Measurements from ENCODE around the gene CNRIP1. TPM values are rescaled to one million over a fixed set of nuclear protein-coding genes. Genes with fewer than 3 reads are reported as not detected.

Gene CNRIP1
- total RNA-seq, 1 experiment from 2014 or later = 7.2 TPM

DNA sequence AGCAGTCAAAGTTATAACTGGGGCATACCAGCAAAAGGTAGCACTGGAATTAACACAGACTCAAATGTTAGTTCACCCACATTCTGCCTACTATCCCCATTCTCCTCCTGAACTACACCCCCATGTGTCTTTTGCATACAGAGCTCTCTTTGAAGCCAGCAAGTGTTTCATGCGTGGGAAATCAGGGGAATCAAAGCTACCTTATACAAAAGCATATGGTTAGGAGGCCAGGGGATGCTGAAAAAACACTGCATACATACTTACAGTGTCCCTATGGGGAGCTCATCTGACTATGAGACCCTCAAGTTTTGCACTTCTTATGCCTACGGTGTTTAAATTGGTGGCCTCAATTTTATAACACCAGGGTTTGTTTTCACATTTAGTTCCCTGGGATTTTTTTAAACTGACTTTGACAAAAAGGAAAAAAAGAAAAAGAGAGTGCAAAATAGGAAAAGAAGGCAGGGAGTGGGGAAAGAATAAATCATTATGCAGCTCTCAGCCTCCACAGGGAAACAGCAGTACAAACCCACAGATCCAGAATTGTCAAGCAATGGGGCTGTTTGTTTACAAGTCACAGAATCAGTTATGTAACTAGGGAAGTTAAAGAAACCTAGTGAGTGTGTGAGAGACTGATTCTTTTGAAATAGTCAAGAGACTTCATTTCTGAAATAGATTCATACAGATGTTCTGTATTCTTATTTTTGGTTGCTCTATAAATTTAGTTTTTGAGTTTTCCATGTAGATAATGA lies 47.3 kb downstream of the CNRIP1 start:
- no peak for DNase-seq (ENCODE audit: low read depth)
- in situ Hi-C loops (cut with HindIII; ENCODE audit: low pct_unique_long_range_greater_than_20kb, low sequenced_read_pairs) = no loop called here

DNA sequence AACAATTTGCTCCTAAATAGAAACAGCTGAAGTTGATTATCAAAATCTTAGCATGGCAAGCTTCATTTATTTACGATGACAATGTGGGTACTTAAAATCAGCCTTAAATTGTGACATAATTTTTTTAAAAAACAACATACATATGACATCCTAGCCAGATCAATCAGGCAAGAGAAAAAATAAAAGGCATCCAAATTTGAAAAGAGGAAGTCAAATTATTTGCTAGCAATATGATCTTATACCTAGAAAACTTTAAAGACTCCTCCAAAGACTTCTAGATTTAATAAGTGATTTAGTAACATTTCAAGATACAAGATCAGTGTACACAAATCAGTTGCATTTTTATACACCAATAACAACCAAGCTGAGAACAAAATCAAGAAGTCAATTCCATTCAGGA lies 53.1 kb downstream of the CNRIP1 start:
- DNase-seq (ENCODE audit: low read depth) = no peak
- in situ Hi-C loops (cut with HindIII; ENCODE audit: low pct_unique_long_range_greater_than_20kb, low sequenced_read_pairs) = no loop called here

GRCh38 chr2:68263632-68264031 lies 56.1 kb downstream of the CNRIP1 start:
- in situ Hi-C loops (cut with HindIII; ENCODE audit: low pct_unique_long_range_greater_than_20kb, low sequenced_read_pairs) = no loop called here
- DNase-seq (ENCODE audit: low read depth) = no peak

DNA sequence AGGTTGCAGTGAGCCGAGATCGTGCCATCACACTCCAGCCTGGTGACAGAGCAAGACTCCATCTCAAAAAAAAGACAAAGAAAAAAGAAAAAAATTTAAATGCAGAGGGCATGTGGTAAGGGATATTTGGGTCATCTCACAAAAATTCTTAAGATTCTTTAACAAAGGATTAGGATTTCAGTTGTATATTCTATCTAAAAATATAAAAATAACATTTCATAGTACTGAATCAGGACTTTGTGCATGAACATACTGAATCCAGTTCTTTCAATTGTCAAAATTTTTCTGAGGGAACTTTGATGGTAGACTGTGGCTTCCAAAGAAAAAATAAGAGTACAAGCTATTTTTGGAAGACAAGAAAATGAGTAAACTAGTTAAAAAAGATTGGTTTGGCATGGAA lies 60.9 kb downstream of the CNRIP1 start:
- no peak for DNase-seq (ENCODE audit: low read depth)
- in situ Hi-C loops (cut with HindIII; ENCODE audit: low pct_unique_long_range_greater_than_20kb, low sequenced_read_pairs) = no loop called here

GRCh38 chr2:68256093-68256450 lies 63.7 kb downstream of the CNRIP1 start:
- in situ Hi-C loops (cut with HindIII; ENCODE audit: low pct_unique_long_range_greater_than_20kb, low sequenced_read_pairs) = no loop called here
- DNase-seq (ENCODE audit: low read depth) = no peak

DNA sequence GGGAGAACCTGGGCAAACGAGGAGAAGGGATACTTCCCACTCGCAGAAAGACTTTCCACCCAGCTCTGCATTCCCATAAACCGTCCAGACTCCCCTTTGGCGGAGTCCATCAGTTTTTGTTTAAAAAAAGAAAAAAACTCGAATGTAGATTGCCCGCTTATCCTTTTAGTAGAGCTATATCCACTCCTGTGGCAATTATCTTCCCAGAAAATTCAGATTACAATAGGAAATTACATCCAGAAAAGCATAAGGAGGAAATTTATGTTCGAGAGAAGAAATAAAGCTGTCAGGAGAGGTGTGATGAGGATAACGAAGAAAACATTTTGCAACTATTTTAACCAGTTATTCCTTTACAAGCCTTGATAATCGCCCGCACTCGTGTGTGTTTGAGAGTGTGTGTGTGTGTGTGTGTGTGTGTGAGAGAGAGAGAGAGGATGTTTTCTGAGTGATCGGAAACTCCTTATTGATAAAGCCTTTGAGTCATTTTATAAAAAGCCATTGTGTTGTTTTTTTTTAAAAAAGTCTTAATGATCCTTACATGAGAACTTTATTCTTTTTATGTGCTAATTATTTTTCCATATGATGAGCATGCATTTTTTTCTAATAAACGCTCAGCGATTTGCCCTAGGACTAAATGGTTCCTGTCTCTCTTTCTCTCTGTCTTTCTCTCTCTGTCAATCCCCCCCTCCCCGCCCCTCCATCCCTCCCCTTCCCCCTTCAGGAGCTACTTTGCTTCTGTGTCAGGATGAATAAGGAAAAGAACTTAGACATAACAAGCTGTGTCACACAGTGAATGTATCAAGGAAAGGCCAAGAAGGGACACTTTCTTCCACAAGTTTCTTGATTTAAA lies 66.3 kb downstream of the CNRIP1 start:
- in situ Hi-C loops (cut with HindIII; ENCODE audit: low pct_unique_long_range_greater_than_20kb, low sequenced_read_pairs) = no loop called here

DNA sequence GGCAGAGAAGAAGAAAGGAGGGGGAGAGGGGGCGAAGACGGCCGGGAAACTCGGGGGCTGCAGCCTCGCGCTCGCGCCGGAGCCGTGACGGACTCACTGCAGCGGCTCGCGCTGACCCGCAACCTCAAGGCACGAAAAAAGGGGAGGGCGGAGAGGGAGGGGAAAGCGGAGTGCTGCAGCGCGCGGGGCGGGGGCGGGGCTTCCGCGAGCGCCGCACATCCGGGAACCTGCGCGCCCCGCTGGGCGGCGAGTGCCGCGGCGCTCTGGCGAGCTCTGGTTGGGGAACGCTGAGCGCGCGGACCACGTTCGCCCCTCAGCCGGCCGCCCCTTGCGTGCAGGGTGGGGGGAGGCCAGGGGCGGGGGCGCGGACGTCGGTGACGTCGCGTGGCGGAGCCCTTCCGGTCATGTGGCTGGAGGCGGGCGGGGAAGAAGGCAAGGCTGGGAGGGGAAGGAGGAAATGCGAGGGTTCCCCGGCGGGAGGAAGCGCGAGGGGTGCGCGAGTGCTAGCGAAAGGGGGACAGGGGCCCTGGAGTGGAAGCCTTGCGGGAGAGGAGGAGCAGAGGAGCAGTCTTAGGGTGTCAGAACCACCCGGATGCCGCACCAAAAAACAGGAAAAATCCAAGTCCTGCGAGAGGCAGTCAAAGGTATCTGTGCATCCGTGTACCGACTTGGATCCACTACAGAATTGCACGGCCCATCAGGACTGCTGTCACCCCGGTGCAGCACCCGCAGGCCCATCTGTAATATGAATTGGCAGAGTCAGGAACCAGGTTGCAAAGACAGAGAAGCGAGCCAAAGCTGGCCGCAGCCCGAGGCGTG lies 67.1 kb downstream of the CNRIP1 start, which contains the start of gene PPP3R1:
Gene PPP3R1, minus strand, starts transcription at position 133 of the 819 bp plus-strand sequence. CDS start 405 bp downstream, outside the sequence.
- peak; percentile 94 for DNase-seq (ENCODE audit: low read depth)
- in situ Hi-C loops (cut with HindIII; ENCODE audit: low pct_unique_long_range_greater_than_20kb, low sequenced_read_pairs) = no loop called here

More for the DNA sequence above, 66.3 kb downstream of the CNRIP1 start:
- peak; percentile 57 for DNase-seq (ENCODE audit: low read depth)

DNA sequence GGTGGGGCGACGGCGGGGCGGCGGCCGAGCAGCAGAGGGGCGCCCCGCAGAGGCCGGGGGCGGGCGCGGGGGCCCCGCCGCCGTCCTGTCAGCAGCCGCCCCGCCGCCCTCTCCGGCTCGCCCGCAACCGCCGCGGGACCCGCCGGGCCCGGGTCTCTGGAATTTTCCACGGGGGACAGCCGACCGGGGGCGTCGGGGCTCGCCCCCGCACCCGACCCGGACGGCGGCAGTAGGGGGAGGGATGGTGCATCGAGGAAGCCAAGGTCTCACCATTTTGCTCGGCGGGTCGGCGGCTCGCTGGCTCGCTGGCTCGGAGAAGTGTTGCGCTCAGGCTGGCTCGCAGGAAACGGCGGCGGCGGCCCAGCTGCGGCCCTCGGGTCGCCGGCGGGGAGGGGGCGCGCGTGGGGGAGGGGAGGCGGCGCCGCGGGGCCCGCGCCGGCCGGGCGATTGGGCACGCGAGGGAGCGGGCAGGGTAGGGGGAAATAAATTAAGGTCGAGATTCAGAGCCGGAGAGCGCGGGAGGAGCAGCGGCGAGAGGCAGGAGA lies 67.8 kb downstream of the CNRIP1 start:
- DNase-seq (ENCODE audit: low read depth) = peak; percentile 25
- in situ Hi-C loops (cut with HindIII; ENCODE audit: low pct_unique_long_range_greater_than_20kb, low sequenced_read_pairs) = no loop called here

- peak; percentile 82 for DNase-seq (ENCODE audit: low read depth)
- in situ Hi-C loops (cut with HindIII; ENCODE audit: low pct_unique_long_range_greater_than_20kb, low sequenced_read_pairs) = no loop called here
Observed at GRCh38 chr2:68251187-68251854, 68.4 kb downstream of the CNRIP1 start.

DNA sequence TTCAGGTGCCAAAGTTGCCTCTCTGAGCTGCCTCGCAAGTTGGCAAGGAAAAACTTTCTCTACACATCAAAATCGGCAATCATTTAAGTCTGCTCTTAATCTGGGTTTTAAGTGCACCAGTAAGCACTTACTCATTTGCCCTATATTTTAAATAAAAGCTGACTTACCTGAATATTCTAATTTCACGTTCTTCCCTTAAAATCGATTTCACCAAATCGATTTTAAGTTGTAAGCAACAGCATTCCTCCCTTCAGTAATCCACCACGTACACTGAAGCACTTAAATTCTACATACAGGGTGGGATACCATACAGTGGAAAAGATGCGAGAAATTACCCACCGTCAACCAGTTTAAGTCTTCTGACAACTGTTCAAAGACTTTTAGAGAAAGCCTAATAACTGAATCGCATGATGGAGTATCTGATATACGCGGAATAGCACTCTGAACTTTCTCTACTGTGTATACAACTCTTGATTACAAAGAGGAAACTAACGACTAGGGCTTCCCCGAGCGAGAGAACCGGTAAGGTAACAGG lies 69.0 kb downstream of the CNRIP1 start:
- in situ Hi-C loops (cut with HindIII; ENCODE audit: low pct_unique_long_range_greater_than_20kb, low sequenced_read_pairs) = no loop called here
- no peak for DNase-seq (ENCODE audit: low read depth)

GRCh38 chr2:68250196-68250595 lies 69.6 kb downstream of the CNRIP1 start:
- no peak for DNase-seq (ENCODE audit: low read depth)
- in situ Hi-C loops (cut with HindIII; ENCODE audit: low pct_unique_long_range_greater_than_20kb, low sequenced_read_pairs) = no loop called here

DNA sequence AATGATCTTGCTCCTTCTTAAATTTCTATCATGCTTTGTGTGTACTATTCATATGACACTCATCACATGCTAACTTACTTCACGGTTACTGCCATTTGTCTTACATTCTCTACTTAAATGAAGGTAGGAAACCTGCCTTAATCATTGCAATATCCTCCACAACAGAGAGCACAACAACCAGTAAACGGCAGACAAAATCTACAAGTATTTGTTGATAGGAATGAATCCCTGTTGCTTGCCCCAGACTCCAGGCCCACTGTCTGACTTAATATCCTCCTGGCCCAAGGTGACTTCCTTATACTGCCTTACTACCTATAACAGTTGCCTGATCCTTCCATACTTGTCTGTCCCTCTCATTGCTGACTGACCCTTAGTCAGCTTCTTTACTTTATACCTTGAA lies 70.9 kb downstream of the CNRIP1 start:
- no peak for DNase-seq (ENCODE audit: low read depth)
- in situ Hi-C loops (cut with HindIII; ENCODE audit: low pct_unique_long_range_greater_than_20kb, low sequenced_read_pairs) = no loop called here

DNA sequence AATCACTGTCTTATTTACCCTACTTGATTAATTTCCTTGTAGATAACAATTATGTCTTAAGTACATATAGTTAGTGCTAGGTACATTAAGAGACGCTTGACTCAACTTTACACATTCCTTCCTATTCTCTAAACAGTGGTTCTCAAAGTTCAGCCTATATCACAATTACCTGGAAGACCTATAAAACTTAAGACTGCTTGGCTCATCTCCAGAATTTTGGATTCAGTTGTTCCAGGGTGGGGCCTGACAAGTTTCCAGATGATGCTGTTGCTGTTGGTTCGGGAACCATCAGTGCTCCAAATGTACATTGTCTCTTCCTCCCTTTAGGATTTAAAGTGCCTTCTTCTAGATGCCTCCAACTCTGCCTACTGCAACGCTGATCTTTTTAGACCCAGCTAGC lies 71.4 kb downstream of the CNRIP1 start:
- DNase-seq (ENCODE audit: low read depth) = no peak
- in situ Hi-C loops (cut with HindIII; ENCODE audit: low pct_unique_long_range_greater_than_20kb, low sequenced_read_pairs) = no loop called here

- in situ Hi-C loops (cut with HindIII; ENCODE audit: low pct_unique_long_range_greater_than_20kb, low sequenced_read_pairs) = no loop called here
- no peak for DNase-seq (ENCODE audit: low read depth)
Observed at GRCh38 chr2:68246396-68246795, 73.4 kb downstream of the CNRIP1 start.

- in situ Hi-C loops (cut with HindIII; ENCODE audit: low pct_unique_long_range_greater_than_20kb, low sequenced_read_pairs) = no loop called here
- DNase-seq (ENCODE audit: low read depth) = no peak
Observed at GRCh38 chr2:68245672-68246071, 74.1 kb downstream of the CNRIP1 start.

GRCh38 chr2:68245066-68245465 lies 74.7 kb downstream of the CNRIP1 start:
- in situ Hi-C loops (cut with HindIII; ENCODE audit: low pct_unique_long_range_greater_than_20kb, low sequenced_read_pairs) = no loop called here

GRCh38 chr2:68244456-68244855 lies 75.3 kb downstream of the CNRIP1 start:
- in situ Hi-C loops (cut with HindIII; ENCODE audit: low pct_unique_long_range_greater_than_20kb, low sequenced_read_pairs) = no loop called here

More at GRCh38 chr2:68245066-68245465, 74.7 kb downstream of the CNRIP1 start:
- DNase-seq (ENCODE audit: low read depth) = no peak

More at GRCh38 chr2:68244456-68244855, 75.3 kb downstream of the CNRIP1 start:
- no peak for DNase-seq (ENCODE audit: low read depth)

Measured in Caki2 (cell line).